Endothelial cell (in vitro differentiated cells): Measurements from ENCODE around the gene PCGF3. TPM values are rescaled to one million over a fixed set of nuclear protein-coding genes. Genes with fewer than 3 reads are reported as not detected.

ENCODE experiments used
- DNase-seq: peaks from one replicate; pipeline ENCODE4 v3.0.0; 2021; ENCODE audit warnings: low spot score
- H3K27ac Mint-ChIP-seq: one replicate; pipeline ENCODE4 v1.8.0; 2021; ENCODE audit warnings: mixed read lengths, inconsistent platforms; ENCODE audit not compliant: unreplicated experiment
- H3K27me3 Mint-ChIP-seq: one replicate; pipeline ENCODE4 v1.8.0; 2021; ENCODE audit warnings: mild to moderate bottlenecking, moderate library complexity, mixed read lengths, inconsistent platforms; ENCODE audit not compliant: unreplicated experiment
- H3K36me3 Mint-ChIP-seq: one replicate; pipeline ENCODE4 v1.8.0; 2021; ENCODE audit warnings: mild to moderate bottlenecking, low read depth, mixed read lengths, inconsistent platforms; ENCODE audit not compliant: unreplicated experiment
- H3K4me1 Mint-ChIP-seq: one replicate; pipeline ENCODE4 v1.8.0; 2021; ENCODE audit warnings: mild to moderate bottlenecking, mixed read lengths, inconsistent platforms; ENCODE audit not compliant: unreplicated experiment
- H3K4me3 Mint-ChIP-seq: one replicate; pipeline ENCODE4 v1.8.0; 2021; ENCODE audit warnings: mild to moderate bottlenecking, mixed read lengths, inconsistent platforms; ENCODE audit not compliant: unreplicated experiment
- H3K9me3 Mint-ChIP-seq: one replicate; pipeline ENCODE4 v1.8.0; 2021; ENCODE audit warnings: mixed read lengths, inconsistent platforms; ENCODE audit not compliant: unreplicated experiment
- total RNA-seq: library from RNA; stranded (reverse); fragmentation: NEBNext Ultra II Directional; extraction: Animal tissue kit (Norgen Biotek cat#: 25700); gene quantifications from one replicate; pipeline ENCODE4 v1.2.1, GENCODE V29; 2021; ENCODE audit not compliant: unreplicated experiment
- TF ChIP-seq, protein P1 (sequence below): fragments of 200-600 bp; sonication (generic); IDR thresholded peaks from one replicate; pipeline ENCODE4 v1.5.0; 2021; ENCODE audit warnings: antibody characterized with exemption; ENCODE audit not compliant: unreplicated experiment

The PCGF3 gene
- total RNA-seq, 1 donor from 2014 or later = 84.5 TPM

DNA sequence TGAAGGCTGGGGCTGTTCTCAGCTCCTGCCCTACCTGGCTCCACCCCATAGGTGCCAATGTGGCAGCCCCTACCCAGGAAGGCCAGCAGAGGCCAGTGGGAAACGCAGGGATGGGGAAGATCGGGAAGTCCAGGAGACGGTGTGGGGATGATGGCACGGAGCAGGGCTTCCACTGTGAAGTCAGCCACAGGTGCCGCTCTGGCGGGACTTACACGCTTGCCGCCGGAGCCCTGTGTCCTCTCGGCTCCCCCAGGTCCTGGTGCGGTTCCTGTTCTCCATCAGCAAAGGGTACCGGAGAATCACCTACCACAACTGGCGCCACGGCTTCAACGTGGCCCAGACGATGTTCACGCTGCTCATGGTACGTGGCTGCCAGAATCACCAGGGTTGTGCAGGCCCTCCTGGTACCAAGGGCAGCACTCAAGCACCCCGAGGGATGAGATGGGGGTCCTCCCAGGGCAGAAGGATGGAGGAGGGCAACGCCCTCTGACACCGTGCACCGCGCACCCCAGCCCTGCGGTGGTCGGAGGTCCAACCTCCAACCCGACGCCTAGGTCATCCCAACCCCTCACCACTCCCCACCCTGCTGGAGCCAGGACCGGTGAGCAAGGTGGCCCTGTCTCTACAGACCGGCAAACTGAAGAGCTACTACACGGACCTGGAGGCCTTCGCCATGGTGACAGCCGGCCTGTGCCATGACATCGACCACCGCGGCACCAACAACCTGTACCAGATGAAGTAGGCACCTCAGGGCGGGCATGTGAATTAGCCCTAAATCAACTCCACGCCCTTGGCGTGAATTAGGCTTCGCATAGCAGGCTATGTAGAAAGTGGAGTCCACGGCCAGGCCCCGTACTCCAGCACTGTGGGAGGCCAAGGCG lies 43.5 kb upstream of the PCGF3 start:
- Mint-ChIP-seq H3K4me3 (peak overlapping the region; percentile 76), H3K27ac (no peak overlapping the region), H3K27me3 (peaks cover 13% of the 10 kb centered on the region), H3K4me1 (no peaks in the 10 kb centered on the region), H3K9me3 (no peaks in the 10 kb centered on the region), H3K36me3 (peaks cover 16% of the 10 kb centered on the region)
- TF ChIP-seq, protein P1, sequence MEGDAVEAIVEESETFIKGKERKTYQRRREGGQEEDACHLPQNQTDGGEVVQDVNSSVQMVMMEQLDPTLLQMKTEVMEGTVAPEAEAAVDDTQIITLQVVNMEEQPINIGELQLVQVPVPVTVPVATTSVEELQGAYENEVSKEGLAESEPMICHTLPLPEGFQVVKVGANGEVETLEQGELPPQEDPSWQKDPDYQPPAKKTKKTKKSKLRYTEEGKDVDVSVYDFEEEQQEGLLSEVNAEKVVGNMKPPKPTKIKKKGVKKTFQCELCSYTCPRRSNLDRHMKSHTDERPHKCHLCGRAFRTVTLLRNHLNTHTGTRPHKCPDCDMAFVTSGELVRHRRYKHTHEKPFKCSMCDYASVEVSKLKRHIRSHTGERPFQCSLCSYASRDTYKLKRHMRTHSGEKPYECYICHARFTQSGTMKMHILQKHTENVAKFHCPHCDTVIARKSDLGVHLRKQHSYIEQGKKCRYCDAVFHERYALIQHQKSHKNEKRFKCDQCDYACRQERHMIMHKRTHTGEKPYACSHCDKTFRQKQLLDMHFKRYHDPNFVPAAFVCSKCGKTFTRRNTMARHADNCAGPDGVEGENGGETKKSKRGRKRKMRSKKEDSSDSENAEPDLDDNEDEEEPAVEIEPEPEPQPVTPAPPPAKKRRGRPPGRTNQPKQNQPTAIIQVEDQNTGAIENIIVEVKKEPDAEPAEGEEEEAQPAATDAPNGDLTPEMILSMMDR = no peak
- no peak for DNase-seq

GRCh38 chr4:663046-663437 lies 42.6 kb upstream of the PCGF3 start:
- DNase-seq = no peak
- TF ChIP-seq, protein P1 = no peak
- Mint-ChIP-seq H3K27me3 (peaks cover 16% of the 10 kb centered on the region), H3K9me3 (no peaks in the 10 kb centered on the region), H3K4me1 (no peaks in the 10 kb centered on the region), H3K4me3 (peak overlapping the region; percentile 76), H3K27ac (no peak overlapping the region), H3K36me3 (peaks cover 16% of the 10 kb centered on the region)

GRCh38 chr4:663438-664428 lies 41.9 kb upstream of the PCGF3 start:
- peaks cover 15% of the 10 kb centered on the region for H3K27me3 Mint-ChIP-seq
- no peak overlapping the region for H3K27ac Mint-ChIP-seq
- peak; percentile 50 for DNase-seq
- peaks cover 16% of the 10 kb centered on the region for H3K36me3 Mint-ChIP-seq
- no peaks in the 10 kb centered on the region for H3K4me1 Mint-ChIP-seq
- peak overlapping the region; percentile 79 for H3K4me3 Mint-ChIP-seq
- H3K9me3 Mint-ChIP-seq = no peaks in the 10 kb centered on the region
- TF ChIP-seq, protein P1 = no peak

GRCh38 chr4:664713-665231 lies 40.9 kb upstream of the PCGF3 start:
- DNase-seq = no peak
- Mint-ChIP-seq H3K9me3 (no peaks in the 10 kb centered on the region), H3K27me3 (peaks cover 15% of the 10 kb centered on the region), H3K4me3 (peak overlapping the region; percentile 79), H3K27ac (no peak overlapping the region), H3K4me1 (no peaks in the 10 kb centered on the region), H3K36me3 (peaks cover 11% of the 10 kb centered on the region)
- TF ChIP-seq, protein P1 = no peak
